HepG2 (cell line): ENCODE results near the gene GSC.

Experiments used
- TF ChIP-seq, protein P1 (sequence below), 2 experiments: sonication (generic) in 1 of 2; formaldehyde crosslinking in 1 of 2; IDR thresholded peaks; 2 replicates each; pipeline versions ENCODE4 v1.5.1 to v1.6.1; 2011 to 2020; ENCODE audit warnings: borderline replicate concordance in 1 of 2, low read depth in 1 of 2, low read length in 1 of 2, mild to moderate bottlenecking in 1 of 2, missing genetic modification reagents in 1 of 2, moderate library complexity in 1 of 2
- TF ChIP-seq, protein P2 (sequence below): sonication (generic); formaldehyde crosslinking; IDR thresholded peaks from 2 replicates; pipeline ENCODE4 v1.5.0; 2020; ENCODE audit warnings: mild to moderate bottlenecking, missing genetic modification reagents, moderate library complexity

DNA sequence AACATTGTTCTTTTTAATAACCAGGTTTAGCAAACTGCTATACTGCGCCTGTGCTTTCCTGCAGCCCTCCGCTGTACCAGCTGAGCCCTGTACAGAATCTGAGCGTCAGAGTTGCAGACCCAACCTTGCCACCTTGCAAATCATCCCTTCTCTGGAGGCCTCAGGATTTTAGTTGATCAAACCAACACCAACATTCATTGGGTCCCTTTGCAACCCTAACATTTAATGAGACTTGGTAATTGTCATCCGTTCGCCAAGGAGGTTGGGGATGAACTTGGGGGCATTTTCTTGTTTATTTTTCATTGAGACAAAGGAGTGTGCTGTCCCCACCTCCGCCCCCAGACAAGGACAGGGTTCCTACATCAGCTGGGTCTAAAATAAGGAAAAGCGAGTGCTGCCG is 2.6 kb upstream of the GSC start:
- TF ChIP-seq, protein P1, sequence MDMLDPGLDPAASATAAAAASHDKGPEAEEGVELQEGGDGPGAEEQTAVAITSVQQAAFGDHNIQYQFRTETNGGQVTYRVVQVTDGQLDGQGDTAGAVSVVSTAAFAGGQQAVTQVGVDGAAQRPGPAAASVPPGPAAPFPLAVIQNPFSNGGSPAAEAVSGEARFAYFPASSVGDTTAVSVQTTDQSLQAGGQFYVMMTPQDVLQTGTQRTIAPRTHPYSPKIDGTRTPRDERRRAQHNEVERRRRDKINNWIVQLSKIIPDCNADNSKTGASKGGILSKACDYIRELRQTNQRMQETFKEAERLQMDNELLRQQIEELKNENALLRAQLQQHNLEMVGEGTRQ (IDR thresholded peaks at IDR 0.05; ENCODE audit: low read depth, low read length): no peak
- TF ChIP-seq, protein P1 (CRISPR knock-in tag; IDR thresholded peaks at IDR 0.05; ENCODE audit: borderline replicate concordance): no peak
- TF ChIP-seq, protein P2, sequence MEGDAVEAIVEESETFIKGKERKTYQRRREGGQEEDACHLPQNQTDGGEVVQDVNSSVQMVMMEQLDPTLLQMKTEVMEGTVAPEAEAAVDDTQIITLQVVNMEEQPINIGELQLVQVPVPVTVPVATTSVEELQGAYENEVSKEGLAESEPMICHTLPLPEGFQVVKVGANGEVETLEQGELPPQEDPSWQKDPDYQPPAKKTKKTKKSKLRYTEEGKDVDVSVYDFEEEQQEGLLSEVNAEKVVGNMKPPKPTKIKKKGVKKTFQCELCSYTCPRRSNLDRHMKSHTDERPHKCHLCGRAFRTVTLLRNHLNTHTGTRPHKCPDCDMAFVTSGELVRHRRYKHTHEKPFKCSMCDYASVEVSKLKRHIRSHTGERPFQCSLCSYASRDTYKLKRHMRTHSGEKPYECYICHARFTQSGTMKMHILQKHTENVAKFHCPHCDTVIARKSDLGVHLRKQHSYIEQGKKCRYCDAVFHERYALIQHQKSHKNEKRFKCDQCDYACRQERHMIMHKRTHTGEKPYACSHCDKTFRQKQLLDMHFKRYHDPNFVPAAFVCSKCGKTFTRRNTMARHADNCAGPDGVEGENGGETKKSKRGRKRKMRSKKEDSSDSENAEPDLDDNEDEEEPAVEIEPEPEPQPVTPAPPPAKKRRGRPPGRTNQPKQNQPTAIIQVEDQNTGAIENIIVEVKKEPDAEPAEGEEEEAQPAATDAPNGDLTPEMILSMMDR (CRISPR knock-in tag): no peak
